Measurements from ENCODE around the gene SMCO4. TPM values are rescaled to one million over a fixed set of nuclear protein-coding genes. Genes with fewer than 3 reads are reported as not detected.
"Not testable (repeated sequence)": the region's sequence is repeated elsewhere in the genome, so short reads cannot be mapped to it uniquely, and the experiment has no call there.

SMCO4 gene
- total RNA-seq, 1 donor from 2014 or later = 35.1 TPM

GRCh38 chr11:93587858-93588581 lies 44.8 kb upstream of the SMCO4 start:
- Histone ChIP-seq H4K20me1 (ENCODE audit: low read depth) (no peaks in the 10 kb centered on the region), H3K36me3 (no peaks in the 10 kb centered on the region), H3K4me1 (no peaks in the 10 kb centered on the region), H2AFZ (replicated peaks) (no peak overlapping the region), H3K27ac (no peak overlapping the region), H3K4me2 (no peak overlapping the region), H3K4me3 (no peak overlapping the region), H3K27me3 (no peaks in the 10 kb centered on the region), H3K9me3 (ENCODE audit: low read depth) (no peaks in the 10 kb centered on the region), H3F3A (ENCODE audit: low read depth) (no peaks in the 10 kb centered on the region), H3K9ac (no peak overlapping the region), H3K79me2 (ENCODE audit: low read depth) (no peaks in the 10 kb centered on the region)
- no peak for DNase-seq (ENCODE audit: low spot score)
- Mint-ChIP-seq H3K4me3 (no peak overlapping the region), H3K27ac (no peak overlapping the region), H3K9me3 (no peaks in the 10 kb centered on the region), H3K27me3 (ENCODE audit: insufficient read depth, low read depth) (peaks cover 2% of the 10 kb centered on the region), H3K4me1 (no peaks in the 10 kb centered on the region), H3K36me3 (no peaks in the 10 kb centered on the region)
- no peak for TF ChIP-seq EZH2phosphoT487 (IDR thresholded peaks at IDR 0.05)
- no peak for TF ChIP-seq EZH2 (IDR thresholded peaks at IDR 0.05)
- TF ChIP-seq, protein P1, sequence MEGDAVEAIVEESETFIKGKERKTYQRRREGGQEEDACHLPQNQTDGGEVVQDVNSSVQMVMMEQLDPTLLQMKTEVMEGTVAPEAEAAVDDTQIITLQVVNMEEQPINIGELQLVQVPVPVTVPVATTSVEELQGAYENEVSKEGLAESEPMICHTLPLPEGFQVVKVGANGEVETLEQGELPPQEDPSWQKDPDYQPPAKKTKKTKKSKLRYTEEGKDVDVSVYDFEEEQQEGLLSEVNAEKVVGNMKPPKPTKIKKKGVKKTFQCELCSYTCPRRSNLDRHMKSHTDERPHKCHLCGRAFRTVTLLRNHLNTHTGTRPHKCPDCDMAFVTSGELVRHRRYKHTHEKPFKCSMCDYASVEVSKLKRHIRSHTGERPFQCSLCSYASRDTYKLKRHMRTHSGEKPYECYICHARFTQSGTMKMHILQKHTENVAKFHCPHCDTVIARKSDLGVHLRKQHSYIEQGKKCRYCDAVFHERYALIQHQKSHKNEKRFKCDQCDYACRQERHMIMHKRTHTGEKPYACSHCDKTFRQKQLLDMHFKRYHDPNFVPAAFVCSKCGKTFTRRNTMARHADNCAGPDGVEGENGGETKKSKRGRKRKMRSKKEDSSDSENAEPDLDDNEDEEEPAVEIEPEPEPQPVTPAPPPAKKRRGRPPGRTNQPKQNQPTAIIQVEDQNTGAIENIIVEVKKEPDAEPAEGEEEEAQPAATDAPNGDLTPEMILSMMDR (IDR thresholded peaks at IDR 0.05) = no peak

- H3K36me3 ChIP-seq; H3K4me3 Mint-ChIP-seq; H4K20me1 ChIP-seq (ENCODE audit: low read depth); H3K9me3 Mint-ChIP-seq; H3K9ac ChIP-seq; H3K27me3 ChIP-seq; H3K27me3 Mint-ChIP-seq (ENCODE audit: insufficient read depth, low read depth); H3K4me1 ChIP-seq; H3K4me3 ChIP-seq; H3K4me1 Mint-ChIP-seq; H2AFZ ChIP-seq (replicated peaks); H3K27ac Mint-ChIP-seq; DNase-seq (ENCODE audit: low spot score); H3K27ac ChIP-seq; H3K4me2 ChIP-seq; H3K36me3 Mint-ChIP-seq; H3K79me2 ChIP-seq (ENCODE audit: low read depth); H3K9me3 ChIP-seq (ENCODE audit: low read depth); H3F3A ChIP-seq (ENCODE audit: low read depth): not testable (repeated sequence)
These were observed 44.2 kb upstream of the SMCO4 start for GRCh38 chr11:93587425-93587824.

DNA sequence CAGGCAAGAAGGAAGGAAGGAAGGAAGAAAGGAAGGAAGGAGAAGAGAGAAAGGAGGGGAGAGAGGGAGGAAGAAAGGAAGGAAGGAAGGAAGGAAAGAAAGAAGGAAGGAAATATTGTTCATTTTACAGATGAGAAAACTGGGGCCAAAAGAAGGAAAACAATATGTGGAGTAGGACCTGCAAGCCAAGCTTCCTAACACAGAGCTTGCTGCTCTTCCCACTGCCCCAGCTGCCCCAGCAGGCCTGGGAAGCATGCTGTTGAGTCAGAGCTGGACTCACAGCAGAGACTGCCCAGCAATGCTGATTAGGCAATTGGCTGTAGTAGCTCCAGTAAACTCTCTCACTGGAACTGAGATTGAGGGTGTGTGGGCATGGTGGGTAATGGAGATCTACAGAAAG lies 42.6 kb upstream of the SMCO4 start:
- H3K9me3 Mint-ChIP-seq = no peaks in the 10 kb centered on the region

DNA sequence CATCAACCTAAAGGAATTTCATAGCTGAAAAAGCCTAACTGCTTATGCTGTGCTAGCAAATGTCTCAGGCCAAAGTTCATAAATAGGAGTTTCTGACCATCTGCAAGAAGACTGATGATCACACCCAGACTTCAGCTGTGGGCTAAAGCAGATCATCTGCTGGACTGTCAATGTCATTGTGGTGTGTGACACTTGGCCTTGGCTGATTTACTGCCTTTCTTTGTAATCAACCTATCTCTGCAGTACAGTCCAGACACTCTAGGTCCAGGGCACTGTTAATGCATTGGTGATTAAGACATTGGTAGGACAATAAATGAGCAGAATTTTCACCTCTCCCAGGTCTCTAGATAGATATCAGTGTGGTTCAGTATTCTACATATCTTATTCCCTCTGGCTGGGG lies 40.3 kb upstream of the SMCO4 start:
- no peaks in the 10 kb centered on the region for H3K9me3 ChIP-seq (ENCODE audit: low read depth)
- no peak for DNase-seq (ENCODE audit: low spot score)
- H3K27ac ChIP-seq = no peak overlapping the region
- H3K4me2 ChIP-seq = no peak overlapping the region
- no peaks in the 10 kb centered on the region for H4K20me1 ChIP-seq (ENCODE audit: low read depth)
- no peaks in the 10 kb centered on the region for H3K27me3 ChIP-seq
- no peak overlapping the region for H3K9ac ChIP-seq
- H3K9me3 Mint-ChIP-seq = peaks cover 3% of the 10 kb centered on the region
- H3K36me3 ChIP-seq = no peaks in the 10 kb centered on the region
- H3K4me1 ChIP-seq = no peaks in the 10 kb centered on the region
- no peak overlapping the region for H2AFZ ChIP-seq (replicated peaks)
- no peaks in the 10 kb centered on the region for H3K79me2 ChIP-seq (ENCODE audit: low read depth)
- H3K4me1 Mint-ChIP-seq = no peaks in the 10 kb centered on the region
- H3K4me3 ChIP-seq = no peak overlapping the region
- TF ChIP-seq EZH2 (IDR thresholded peaks at IDR 0.05) = no peak
- TF ChIP-seq, protein P1 (IDR thresholded peaks at IDR 0.05) = no peak
- TF ChIP-seq EZH2phosphoT487 (IDR thresholded peaks at IDR 0.05) = no peak
- peaks cover 2% of the 10 kb centered on the region for H3K27me3 Mint-ChIP-seq (ENCODE audit: insufficient read depth, low read depth)
- H3K36me3 Mint-ChIP-seq = no peaks in the 10 kb centered on the region
- no peak overlapping the region for H3K4me3 Mint-ChIP-seq
- H3K27ac Mint-ChIP-seq = no peak overlapping the region
- H3F3A ChIP-seq (ENCODE audit: low read depth) = no peaks in the 10 kb centered on the region

More for the DNA sequence above, 42.6 kb upstream of the SMCO4 start:
- TF ChIP-seq, protein P1 (IDR thresholded peaks at IDR 0.05) = no peak
- no peak for TF ChIP-seq EZH2 (IDR thresholded peaks at IDR 0.05)
- no peak for TF ChIP-seq EZH2phosphoT487 (IDR thresholded peaks at IDR 0.05)
- Histone ChIP-seq H3K27me3 (no peaks in the 10 kb centered on the region), H3F3A (ENCODE audit: low read depth) (no peaks in the 10 kb centered on the region), H3K4me2 (no peak overlapping the region), H4K20me1 (ENCODE audit: low read depth) (no peaks in the 10 kb centered on the region), H3K4me3 (no peak overlapping the region), H3K9me3 (ENCODE audit: low read depth) (no peaks in the 10 kb centered on the region), H3K27ac (no peak overlapping the region), H2AFZ (replicated peaks) (peak overlapping the region; percentile 87), H3K36me3 (no peaks in the 10 kb centered on the region), H3K79me2 (ENCODE audit: low read depth) (no peaks in the 10 kb centered on the region), H3K9ac (no peak overlapping the region), H3K4me1 (no peaks in the 10 kb centered on the region)
- Mint-ChIP-seq H3K4me3 (no peak overlapping the region), H3K4me1 (no peaks in the 10 kb centered on the region), H3K36me3 (no peaks in the 10 kb centered on the region), H3K27ac (no peak overlapping the region), H3K27me3 (ENCODE audit: insufficient read depth, low read depth) (peaks cover 2% of the 10 kb centered on the region)
- peak; percentile 27 for DNase-seq (ENCODE audit: low spot score)
